Gastrocnemius medialis (tissue), 4 donors: ENCODE results near the gene CEACAM18. TPM values are rescaled to one million over a fixed set of nuclear protein-coding genes. Genes with fewer than 3 reads are reported as not detected.

Experiments
- ATAC-seq, 2 donors: fragments of 150-250 bp; one replicate each; pipeline ENCODE4 v1.9.1; 2016
- DNase-seq, 2 donors: peaks; one replicate each; pipeline ENCODE4 v3.0.0-alpha.2; 2019
- H3K27ac ChIP-seq, 4 donors: fragments of 200-600 bp; sonication (generic); 1 replicate in 1 of 4; 2 replicates in 3 of 4; pipeline ENCODE4 v1.5.1; 2016 to 2018; ENCODE audit warnings: mild to moderate bottlenecking in 2 of 4, moderate library complexity in 1 of 4
- H3K27me3 ChIP-seq, 3 donors: fragments of 200-600 bp; sonication (generic) in 2 of 3; 1 replicate in 1 of 3; 2 replicates in 2 of 3; pipeline versions ENCODE4 v1.5.1 to v1.6.0; 2016 to 2019; ENCODE audit warnings: mild to moderate bottlenecking in 1 of 3, moderate library complexity in 1 of 3
- H3K36me3 ChIP-seq, 2 donors: fragments of 200-600 bp; sonication (generic) in 1 of 2; one replicate each; pipeline ENCODE4 v1.5.1; 2017 to 2018
- H3K4me1 ChIP-seq, 2 donors: fragments of 200-600 bp; sonication (generic) in 1 of 2; one replicate each; pipeline ENCODE4 v1.5.1; 2016 to 2017; ENCODE audit warnings: mild to moderate bottlenecking in 2 of 2
- H3K4me3 ChIP-seq, 4 donors: fragments of 200-600 bp; sonication (generic) in 3 of 4; 1 replicate in 1 of 4; 2 replicates in 3 of 4; pipeline ENCODE4 v1.5.1; 2016 to 2019; ENCODE audit warnings: mild to moderate bottlenecking in 2 of 4
- H3K9me3 ChIP-seq, 3 donors: fragments of 200-600 bp; sonication (generic) in 2 of 3; 1 replicate in 1 of 3; 2 replicates in 2 of 3; pipeline ENCODE4 v1.5.1; 2016 to 2019
- CTCF ChIP-seq, 5 experiments: fragments of 450-650 bp in 3 of 5; fragments of 200-600 bp in 2 of 5; sonication (generic) in 2 of 5; IDR thresholded peaks in 4 of 5; conservative IDR thresholded peaks in 1 of 5; 1 replicate in 4 of 5; 2 replicates in 1 of 5; pipeline ENCODE4 v1.5.1; 2016 to 2019; ENCODE audit warnings: antibody characterized with exemption in 5 of 5, mild to moderate bottlenecking in 3 of 5, moderate library complexity in 3 of 5
- POLR2A ChIP-seq, 2 donors: fragments of 450-650 bp; IDR thresholded peaks; one replicate each; pipeline ENCODE4 v1.6.1; 2017; ENCODE audit warnings: antibody characterized with exemption in 2 of 2, mild to moderate bottlenecking in 2 of 2, moderate library complexity in 2 of 2
- in situ Hi-C, 4 donors: fragments of 200-750 bp; cut with MboI; loops; one replicate each; pipeline versions ENCODE4 v1.15.0 to v1.8.0; 2017; ENCODE audit warnings: low sequenced_read_pairs in 4 of 4
- intact Hi-C: fragments of 100-400 bp; cut with DNase I; formaldehyde crosslinking; loops from one replicate; pipeline ENCODE4 v1.15.1; 2023; ENCODE audit warnings: low total_unique reads
- total RNA-seq, 4 donors: library from RNA; depleted of rRNA; stranded (reverse); fragments of >200 nt; gene quantifications; one replicate each; pipeline versions ENCODE4 v1.1.0 to v1.2.3, GENCODE V29; 2016

The CEACAM18 gene
- total RNA-seq, 4 donors from 2014 or later = not detected

- ATAC-seq (no peak), DNase-seq (no peak)
- Histone ChIP-seq H3K9me3 (no peaks in the 10 kb centered on the region), H3K27me3 (no peaks in the 10 kb centered on the region), H3K4me3 (no peak overlapping the region), H3K36me3 (no peaks in the 10 kb centered on the region), H3K4me1 (no peaks in the 10 kb centered on the region), H3K27ac (no peak overlapping the region)
- intact Hi-C loops (no loop called here), in situ Hi-C loops (no loop called here)
- TF ChIP-seq POLR2A (IDR thresholded peaks at IDR 0.05) (no peak), CTCF (IDR thresholded peaks at IDR 0.05 in 4 of 5, conservative IDR thresholded peaks at IDR 0.05 in 1 of 5) (no peak)
Measured at GRCh38 chr19:51485960-51486660, 7.8 kb downstream of the CEACAM18 start.

GRCh38 chr19:51488491-51488890 lies 10.2 kb downstream of the CEACAM18 start:
- DNase-seq (no peak), ATAC-seq (no peak)
- Histone ChIP-seq H3K4me1 (no peaks in the 10 kb centered on the region), H3K36me3 (no peaks in the 10 kb centered on the region), H3K9me3 (no peaks in the 10 kb centered on the region), H3K27me3 (no peaks in the 10 kb centered on the region), H3K4me3 (no peak overlapping the region), H3K27ac (no peak overlapping the region)
- TF ChIP-seq POLR2A (IDR thresholded peaks at IDR 0.05) = no peak
- no peak for TF ChIP-seq CTCF (IDR thresholded peaks at IDR 0.05 in 4 of 5, conservative IDR thresholded peaks at IDR 0.05 in 1 of 5)
- intact Hi-C loops = no loop called here
- in situ Hi-C loops = no loop called here

- Histone ChIP-seq H3K27me3 (no peaks in the 10 kb centered on the region), H3K27ac (no peak overlapping the region), H3K4me1 (no peaks in the 10 kb centered on the region), H3K4me3 (no peak overlapping the region), H3K36me3 (no peaks in the 10 kb centered on the region), H3K9me3 (no peaks in the 10 kb centered on the region)
- DNase-seq = no peak
- TF ChIP-seq POLR2A (IDR thresholded peaks at IDR 0.05) (no peak), CTCF (IDR thresholded peaks at IDR 0.05 in 4 of 5, conservative IDR thresholded peaks at IDR 0.05 in 1 of 5) (no peak)
- intact Hi-C loops = no loop called here
- in situ Hi-C loops = no loop called here
- no peak for ATAC-seq
Measured at GRCh38 chr19:51489113-51489512, 10.8 kb downstream of the CEACAM18 start.

GRCh38 chr19:51490676-51491075 lies 12.3 kb downstream of the CEACAM18 start:
- Histone ChIP-seq H3K27ac (no peak overlapping the region), H3K27me3 (no peaks in the 10 kb centered on the region), H3K9me3 (no peaks in the 10 kb centered on the region), H3K36me3 (no peaks in the 10 kb centered on the region), H3K4me1 (no peaks in the 10 kb centered on the region), H3K4me3 (no peak overlapping the region)
- in situ Hi-C loops = no loop called here
- DNase-seq (no peak), ATAC-seq (no peak)
- intact Hi-C loops = no loop called here
- TF ChIP-seq CTCF (IDR thresholded peaks at IDR 0.05 in 4 of 5, conservative IDR thresholded peaks at IDR 0.05 in 1 of 5) (no peak), POLR2A (IDR thresholded peaks at IDR 0.05) (no peak)

GRCh38 chr19:51491586-51491985 lies 13.2 kb downstream of the CEACAM18 start:
- H3K4me1 ChIP-seq = no peaks in the 10 kb centered on the region
- in situ Hi-C loops = no loop called here
- H3K4me3 ChIP-seq = no peak overlapping the region
- no peaks in the 10 kb centered on the region for H3K9me3 ChIP-seq
- H3K36me3 ChIP-seq = no peaks in the 10 kb centered on the region
- H3K27ac ChIP-seq = no peak overlapping the region
- DNase-seq = no peak
- intact Hi-C loops = no loop called here
- no peaks in the 10 kb centered on the region for H3K27me3 ChIP-seq
- TF ChIP-seq CTCF (IDR thresholded peaks at IDR 0.05 in 4 of 5, conservative IDR thresholded peaks at IDR 0.05 in 1 of 5) (no peak), POLR2A (IDR thresholded peaks at IDR 0.05) (no peak)
- no peak for ATAC-seq
